Bone marrow (tissue), 2 donors: ENCODE results near the gene CDK17.
A peak's percentile ranks its signal among the peaks of the same experiment; 100 is the strongest.
"Not testable (repeated sequence)": the region's sequence is repeated elsewhere in the genome, so short reads cannot be mapped to it uniquely, and the experiment has no call there.

Experiments
- DNase-seq, 2 donors: peaks; one replicate each; lab custom pipeline; 2025; lab: John Stamatoyannopoulos, UW

CDK17 gene

DNA sequence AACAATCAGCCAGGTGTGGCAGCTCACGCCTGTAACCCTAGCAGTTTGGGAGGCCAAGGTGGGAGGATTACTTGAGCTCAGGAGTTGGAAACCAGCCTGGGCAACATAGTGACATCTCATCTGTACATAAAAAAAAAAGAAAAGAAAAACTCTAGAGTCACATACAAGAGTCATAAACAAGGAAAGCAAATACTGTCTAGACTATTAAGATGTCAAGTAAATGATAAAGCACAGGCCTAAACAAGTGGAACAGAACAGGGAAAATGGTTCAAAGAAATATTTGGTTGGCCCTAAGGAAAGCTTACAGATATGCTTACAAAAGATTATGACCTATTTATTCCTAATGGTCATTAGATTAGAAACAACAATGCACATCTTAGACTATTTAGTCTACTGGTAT is 12.3 kb downstream of the CDK17 start:
- no peak for DNase-seq

DNA sequence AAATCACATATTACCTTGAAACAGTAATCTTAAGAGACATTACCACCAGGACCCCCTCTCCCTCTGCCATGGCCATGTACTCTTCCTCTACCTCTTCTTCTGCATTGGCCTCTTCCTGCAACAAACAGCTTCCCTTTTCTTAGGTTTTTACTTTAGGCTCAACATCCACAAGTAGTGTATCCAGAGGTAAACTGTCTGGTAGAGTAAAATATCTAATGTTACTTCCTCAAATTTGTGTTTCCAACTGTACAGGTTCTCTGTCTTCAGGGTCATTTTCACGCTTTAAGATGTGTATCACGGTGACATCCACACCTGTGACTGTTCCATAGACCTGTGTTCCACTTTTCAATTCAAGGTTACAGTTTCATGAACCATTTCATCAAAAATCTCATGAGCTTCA is 13.4 kb downstream of the CDK17 start:
- peak in 1 of 2 donors; percentile 56 for DNase-seq

DNA sequence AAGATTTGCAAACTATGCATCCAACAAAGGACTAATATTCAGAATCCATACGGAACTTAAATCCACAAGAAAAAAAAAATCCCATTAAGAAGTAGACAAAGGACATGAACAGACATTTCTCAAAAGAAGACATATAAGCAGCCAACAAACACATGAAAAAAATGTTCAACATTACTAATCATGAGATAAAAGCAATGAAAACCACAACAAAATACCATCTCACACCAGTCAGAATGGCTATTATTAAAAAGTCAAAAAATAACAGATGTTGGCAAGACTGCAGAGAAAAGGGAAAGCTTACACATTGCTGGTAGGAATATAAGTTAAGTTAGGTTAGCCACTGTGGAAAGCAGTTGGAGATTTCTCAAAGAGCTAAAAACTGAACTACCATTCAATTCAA is 16.2 kb downstream of the CDK17 start:
- DNase-seq = no peak

DNA sequence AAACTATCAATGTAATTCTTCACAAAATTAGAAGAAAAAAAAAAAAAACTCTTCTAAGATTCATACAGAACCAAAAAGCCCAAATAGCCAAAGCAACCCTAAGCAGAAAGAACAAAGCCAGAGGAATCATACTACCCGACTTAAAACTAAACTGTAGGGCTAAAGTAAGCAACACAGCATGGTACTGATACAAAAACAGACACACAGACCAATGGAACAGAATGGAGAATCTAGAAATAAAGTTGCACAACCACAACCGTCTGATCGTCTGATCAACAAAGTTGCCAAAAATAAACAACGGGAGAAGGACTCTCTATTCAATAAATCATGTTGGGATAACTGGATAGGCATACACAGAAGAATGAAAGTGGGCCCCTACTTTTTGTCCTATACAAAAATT is 16.9 kb downstream of the CDK17 start:
- no peak for DNase-seq

DNA sequence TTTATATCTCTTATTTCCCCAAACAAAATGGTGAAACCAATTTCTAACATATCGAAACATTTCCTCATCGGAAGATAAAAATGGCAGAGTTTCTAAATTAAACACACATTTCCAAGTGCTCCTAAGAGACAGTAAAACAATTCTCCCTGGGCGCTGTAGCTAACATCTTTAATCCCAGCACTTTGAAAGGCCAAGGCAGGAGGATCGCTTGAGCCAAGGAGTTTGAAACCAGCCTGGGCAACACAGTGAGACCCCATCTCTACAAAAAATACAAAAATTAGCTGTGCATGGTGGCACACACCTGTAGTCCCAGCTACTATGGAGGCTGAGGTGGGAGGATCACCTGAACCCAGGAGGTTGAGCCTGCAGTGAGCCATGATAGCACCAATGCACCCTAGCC is 20.5 kb downstream of the CDK17 start:
- DNase-seq = not testable (repeated sequence)

DNA sequence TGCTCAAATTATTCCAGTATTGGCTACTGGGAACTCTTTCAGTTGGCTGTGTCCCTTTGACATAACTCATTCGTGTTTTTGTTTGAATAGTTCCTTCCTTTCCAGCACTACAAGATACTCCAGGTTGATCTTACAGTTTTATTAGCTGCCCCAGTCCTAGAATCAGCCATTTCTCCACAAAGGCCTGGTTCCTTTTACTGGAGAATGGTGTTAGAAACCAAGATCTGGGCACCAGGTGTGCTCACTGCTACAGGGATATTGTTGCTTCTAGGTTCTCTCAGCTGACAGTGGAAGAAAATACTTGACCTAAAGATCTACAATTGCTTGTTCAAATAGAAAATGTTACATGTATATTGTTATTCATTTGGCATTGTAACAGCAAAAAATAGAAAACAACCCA is 21.9 kb downstream of the CDK17 start:
- DNase-seq = no peak

DNA sequence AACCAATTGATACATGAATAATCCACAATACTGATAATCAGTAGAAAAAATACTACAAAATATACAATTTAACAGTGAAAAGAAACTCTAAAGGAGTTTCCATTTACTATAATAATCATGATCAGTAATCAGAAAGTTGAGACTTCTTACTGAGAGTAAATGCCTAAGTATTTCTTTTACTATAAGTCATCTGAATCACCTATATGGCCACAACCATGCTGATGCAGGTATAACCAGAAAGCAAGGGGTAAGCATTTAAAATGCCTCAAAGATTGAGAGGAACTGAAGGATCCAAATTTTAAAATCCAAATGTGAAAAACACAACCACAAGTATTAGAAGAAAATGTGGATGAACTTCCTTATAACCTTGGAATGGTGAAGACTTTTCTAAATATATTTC is 23.4 kb downstream of the CDK17 start:
- no peak for DNase-seq

DNA sequence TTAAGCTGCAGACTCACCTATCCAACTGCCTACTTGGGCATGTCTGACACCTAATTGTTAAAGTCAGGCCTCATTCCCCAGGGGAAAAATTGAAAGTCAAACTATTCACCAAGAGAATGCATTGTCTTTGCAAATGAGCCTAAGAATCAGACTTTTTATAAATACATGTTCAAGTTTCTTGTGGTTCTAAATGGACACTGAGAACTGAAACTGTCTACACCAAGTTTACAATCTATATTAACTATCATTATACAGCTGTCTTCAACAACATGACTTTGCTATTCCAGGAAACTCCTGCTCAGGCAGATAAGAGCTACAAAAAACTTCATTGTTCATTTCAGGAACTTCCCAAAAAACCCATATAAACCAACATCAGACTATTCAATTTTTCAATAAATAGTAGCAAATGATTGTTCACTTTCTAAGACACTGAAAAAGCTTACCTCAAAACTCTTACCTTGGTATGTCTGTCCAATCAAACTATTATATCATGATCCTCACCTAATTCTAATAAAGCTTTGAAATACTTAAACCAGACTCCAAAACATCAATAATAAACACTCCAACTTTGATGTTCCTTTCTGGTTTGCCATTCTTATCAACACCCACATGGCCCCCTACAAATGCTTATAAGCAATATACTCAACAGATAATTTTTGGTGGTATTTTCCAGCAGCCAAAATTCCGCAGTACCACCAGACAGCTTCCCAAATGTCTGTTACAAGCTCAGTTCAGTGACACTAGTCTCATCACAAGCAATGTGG is 24.2 kb downstream of the CDK17 start:
- DNase-seq = peak in 1 of 2 donors; percentile 59

DNA sequence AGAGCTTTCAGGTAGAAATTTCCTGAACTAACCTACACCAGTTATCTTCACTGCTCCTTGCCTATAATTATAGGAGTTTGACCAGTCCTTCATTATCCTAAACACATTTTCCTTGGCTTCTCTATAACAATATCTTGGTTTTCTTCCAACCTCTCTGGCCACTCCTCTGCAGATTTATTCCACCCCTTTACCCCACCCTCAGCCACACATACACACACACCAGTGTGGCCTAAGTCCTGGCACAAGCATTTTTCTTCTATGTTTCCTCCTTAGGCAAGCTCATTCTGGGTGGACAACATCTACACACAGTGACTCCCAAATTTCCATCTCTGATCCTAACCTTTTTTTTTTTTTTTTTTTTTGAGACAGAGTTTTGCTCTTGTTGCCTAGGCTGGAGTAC is 25.1 kb downstream of the CDK17 start:
- no peak for DNase-seq

DNA sequence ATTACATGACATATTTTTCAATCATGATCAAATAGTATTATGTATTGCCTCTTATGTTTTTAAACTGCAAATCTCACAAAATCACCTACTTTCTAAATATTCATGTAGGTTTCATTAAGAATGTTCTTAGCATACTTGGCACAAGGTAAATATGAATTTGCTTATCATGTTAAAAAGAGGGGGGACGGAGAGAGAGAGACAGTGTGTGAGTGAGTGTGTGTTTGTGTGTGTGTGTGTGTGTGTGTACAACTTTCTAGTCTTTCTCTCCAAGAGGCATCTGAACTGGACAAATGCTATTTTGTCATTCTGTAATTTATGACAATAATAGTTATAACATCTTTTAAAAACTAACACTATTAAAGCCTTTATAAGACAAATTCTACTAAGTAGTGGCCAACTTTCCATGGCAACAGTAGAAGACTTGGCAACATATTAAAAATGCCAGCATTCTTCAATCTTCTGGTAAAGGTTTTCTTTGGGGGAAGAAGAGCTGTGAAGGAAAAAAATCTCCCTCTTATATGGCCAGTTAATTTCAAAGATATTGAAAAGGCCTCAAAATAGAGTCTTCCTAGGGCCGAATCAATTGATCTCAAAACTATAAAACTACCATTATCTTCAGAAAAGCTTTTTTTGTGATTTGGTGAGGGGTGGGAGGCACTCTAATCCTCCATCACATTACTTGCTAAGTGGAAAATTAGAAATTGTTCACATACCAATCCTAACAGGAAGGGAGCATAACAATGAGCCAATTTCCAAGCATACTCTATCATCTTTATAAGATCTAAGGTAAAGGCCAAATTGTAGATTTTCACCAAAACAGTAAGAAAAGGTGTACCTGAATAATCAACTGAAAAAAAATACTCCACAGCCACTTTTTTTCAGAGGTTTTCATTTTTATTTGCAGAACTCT is 28.2 kb downstream of the CDK17 start:
- no peak for DNase-seq

DNA sequence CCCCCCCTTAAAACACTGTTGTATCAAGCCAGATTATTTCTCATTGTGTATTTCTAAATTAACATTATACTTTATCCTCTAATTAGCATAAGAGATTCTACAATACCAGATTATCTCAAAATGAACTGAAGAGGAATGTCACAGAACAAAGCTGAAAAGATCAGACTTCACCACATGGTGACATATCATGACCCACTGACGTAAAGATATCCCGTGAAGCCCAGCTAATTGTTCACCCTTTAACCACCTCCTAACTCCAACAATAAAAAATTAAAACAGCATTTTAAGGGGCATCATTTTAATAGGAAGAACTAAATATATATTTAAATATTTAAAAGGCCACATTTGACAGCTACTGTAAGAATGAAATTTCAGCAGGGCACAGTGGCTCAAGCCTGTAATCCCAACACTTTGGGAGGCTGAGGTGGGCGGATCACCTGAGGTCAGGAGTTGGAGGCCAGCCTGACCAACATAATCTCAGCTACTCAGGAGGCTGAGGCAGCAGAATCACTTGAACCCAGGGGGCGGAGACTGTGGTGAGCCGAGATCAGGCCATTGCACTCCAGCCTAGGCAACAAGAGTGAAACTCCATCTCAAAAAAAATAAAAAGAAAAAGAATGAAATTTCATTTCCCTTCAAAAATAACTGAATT is 29.0 kb downstream of the CDK17 start:
- no peak for DNase-seq

DNA sequence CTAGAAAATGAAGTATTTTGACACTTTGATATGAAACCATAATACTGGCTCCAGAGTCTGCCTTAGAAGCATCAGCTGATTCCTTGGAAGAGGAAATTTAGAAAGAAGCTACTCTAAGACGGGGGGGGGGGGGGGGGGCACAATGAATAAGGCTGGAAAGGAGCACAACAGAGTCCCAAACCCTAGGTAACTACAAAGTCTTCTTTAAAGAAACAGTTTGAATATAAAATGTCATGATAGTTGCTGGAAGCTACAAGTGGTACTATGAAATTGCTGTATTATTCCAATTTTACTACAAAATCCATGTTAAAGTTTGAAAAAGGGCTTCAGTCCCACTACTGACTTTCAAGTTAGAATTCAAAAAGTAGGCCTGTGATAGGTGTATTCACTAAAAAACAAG is 31.6 kb downstream of the CDK17 start:
- DNase-seq = no peak

DNA sequence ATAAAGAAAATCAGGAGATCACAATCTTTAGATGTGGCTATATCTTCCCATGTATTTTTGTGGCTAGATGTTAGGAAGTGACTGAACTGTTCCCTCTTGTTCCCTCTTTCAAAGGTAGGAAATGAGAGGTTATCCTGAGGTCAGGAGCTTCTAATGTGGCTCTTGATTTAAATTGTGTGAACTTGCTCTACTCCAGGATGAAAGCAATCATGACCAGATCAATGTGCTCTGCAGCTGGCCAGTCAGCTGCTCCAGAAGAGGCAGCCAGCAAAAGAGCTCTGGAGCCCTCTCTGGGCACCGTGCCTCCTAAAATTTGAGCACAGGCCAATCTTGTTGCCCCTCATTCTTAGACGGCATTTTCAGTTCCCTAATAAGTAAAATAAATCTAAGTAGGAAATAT is 32.0 kb downstream of the CDK17 start:
- DNase-seq = no peak

DNA sequence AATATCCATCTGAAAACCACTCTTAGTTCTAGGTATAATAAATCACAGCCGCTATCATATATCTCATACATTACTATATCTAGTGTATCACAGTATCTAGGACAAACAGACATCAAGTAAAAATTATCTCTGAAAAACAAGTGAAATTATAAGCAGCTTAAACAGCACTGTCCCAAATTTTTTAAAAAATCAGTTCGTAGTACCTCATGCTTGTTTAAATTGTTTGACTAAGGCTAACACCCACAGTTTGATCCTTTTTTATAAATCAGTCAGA is 33.9 kb downstream of the CDK17 start:
- DNase-seq = no peak

DNA sequence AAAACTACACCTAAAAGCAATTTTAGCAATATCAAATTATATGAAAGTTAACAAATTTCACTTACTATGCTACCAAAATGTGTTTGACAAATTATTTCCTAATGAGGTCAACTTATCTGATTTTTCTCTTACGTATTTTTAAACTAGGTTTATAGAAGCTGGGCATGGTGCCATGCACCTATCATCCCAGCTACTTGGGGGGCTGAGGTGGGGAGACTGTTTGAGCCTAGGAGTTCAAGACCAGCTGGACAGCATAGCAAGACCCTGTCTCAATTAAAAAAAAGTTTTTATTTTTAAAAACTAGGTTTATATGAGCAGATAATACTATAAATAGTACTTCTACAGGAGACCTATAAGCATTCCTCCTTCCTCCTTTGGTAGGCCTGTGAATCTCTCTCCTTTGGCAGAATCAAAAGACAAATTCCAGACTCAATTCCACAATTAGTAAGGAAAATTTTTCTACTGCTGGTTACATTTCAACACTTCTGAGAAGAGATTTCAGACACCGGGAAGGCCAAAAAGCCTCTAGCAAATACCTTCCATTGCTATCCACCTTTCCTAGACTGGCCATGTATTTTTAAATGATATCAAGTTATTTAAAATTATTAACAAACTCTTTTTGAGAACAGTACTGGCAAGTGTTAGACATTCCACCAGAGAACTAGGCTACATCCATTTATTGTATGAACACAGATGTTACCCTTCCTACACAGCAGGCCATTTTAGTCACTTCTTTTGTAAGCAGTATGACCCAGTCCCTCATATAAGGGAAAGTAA is 34.4 kb downstream of the CDK17 start:
- no peak for DNase-seq

DNA sequence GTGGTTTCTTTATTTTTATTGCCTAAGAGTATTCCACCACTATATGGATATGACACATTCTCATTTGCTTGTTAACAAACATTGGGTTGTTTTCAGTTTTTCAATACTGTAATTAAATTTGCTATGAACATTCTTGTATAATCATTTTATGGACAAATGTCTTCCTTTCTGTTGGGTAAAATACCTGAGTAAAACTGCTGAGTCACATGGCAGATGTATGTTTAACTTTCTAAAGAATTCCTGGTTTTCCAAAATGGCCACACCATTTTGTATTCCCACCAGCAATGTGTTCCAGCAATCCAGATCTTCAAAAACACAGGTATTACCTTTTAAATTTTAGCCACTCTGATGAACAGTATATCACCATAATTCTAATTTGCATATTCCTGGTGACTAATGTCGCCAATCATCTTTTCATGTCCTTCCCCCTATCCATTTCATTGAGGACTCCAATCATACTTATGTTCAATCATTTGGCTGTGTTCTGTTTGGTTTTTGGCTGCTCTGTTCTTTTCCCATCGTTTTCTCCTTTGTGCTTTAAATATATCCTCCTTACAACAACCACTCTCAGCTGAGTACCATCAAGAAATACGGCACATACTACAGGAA is 36.0 kb downstream of the CDK17 start:
- no peak for DNase-seq

DNA sequence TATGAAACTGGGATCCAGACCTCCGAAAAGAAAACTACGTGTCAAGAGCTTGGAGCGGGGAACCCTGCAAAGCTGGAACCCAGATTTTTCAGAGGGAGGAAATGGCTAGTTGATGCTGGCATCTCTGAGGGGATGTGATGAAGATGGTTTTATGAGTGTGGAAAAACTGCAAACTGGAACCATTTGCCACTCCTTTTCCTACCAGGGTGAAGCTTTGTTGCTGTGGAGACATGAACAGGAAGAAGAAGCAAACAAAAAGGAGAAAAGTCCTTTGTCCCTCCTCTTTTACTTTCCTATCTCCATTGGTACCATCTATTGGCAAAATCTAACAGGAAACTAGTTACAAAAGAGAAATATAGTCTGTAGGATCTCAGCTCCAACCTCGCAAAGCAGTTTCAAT is 39.2 kb downstream of the CDK17 start:
- no peak for DNase-seq

DNA sequence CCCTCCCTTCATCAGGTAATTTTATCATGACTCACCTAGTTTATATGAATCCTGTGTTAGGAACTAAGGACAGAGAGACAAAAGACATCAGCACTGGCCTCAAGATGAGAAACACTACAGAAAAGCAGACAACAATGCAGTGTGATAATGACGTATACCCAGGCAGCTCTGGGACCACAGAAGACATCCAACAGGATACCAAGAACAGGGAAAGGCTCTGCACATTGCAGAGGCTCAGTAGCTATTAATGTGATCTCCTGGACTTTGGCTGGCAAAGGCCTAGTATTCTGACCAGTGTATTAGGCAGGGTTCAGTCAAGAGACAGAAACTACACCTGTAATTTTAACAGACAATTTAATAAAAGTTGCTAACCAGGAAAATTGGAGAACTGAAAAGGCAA is 39.7 kb downstream of the CDK17 start:
- no peak for DNase-seq

DNA sequence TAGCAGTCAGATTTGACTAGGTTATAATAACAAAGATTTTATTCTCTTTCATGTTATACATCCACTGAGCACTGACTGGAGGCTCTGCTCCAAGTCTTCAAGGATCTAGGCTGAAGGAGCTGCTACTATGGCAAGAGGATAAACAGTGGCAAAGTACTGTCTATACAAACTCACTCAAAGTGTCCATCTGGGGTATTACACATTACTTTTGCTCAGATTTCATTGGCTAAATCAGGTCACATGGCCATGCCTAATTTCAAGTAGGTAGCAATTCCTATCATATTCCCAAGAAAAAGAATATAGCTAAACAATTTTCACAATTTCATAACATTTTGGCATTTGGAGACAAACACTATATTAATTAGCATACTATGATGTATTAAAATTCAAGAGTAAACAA is 40.9 kb downstream of the CDK17 start:
- DNase-seq = no peak

DNA sequence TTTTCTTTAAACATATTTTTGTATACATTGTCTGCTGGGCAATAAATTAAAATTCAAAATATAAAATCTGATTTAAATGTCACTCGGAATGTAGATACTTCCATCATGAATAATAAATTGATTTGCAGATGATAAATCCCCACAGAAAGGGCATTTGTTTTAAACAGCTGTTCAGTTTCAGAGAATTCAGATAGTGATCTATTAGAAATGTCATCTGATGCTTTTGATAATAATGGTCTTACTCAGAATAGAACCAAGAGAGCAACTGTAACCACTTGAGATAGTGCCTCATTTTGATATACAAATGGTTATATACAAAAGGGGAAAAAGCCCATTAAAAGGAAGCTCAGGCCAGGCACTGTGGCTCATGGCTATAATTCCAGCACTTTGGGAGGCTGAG is 43.4 kb downstream of the CDK17 start:
- no peak for DNase-seq

DNA sequence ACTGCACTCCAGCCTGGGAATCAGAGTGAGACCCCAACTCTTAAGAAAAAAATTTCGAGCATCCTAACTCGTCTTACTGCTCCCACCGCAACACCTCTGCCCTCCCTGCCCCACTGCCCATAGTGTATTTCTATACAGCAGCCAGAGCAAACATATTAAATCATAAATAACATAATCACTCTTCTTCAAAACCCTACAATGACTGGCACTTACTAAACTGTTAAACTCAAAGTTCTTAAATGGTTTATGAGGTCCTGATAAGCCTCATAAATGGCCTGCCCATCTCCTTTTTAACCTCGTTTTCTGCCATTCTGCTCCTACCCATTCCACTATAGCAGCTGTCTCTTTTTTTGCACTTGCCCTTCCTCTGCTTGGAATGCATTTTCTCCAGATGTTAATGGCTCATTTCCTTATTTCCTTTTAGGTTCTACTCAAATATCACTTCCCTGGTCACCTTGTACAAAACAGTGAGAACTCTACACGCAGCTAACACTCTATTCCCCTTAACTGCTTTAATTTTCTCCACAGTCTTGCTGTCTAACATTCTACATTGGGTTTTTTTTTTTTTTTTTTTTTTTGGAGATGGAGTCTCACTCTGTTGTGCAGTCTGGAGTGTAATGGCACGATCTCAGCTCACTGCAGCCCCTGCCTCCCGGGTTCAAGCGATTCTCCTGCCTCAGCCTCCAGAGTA is 45.2 kb downstream of the CDK17 start:
- no peak for DNase-seq
